Endodermal cell (in vitro differentiated cells): ENCODE results near the gene ADTRP. TPM values are rescaled to one million over a fixed set of nuclear protein-coding genes. Genes with fewer than 3 reads are reported as not detected.
"Not testable (repeated sequence)": the region's sequence is repeated elsewhere in the genome, so short reads cannot be mapped to it uniquely, and the experiment has no call there.

ENCODE experiments used
- DNase-seq: peaks from one replicate; pipeline ENCODE4 v3.0.0-alpha.2; 2017
- H3K27ac ChIP-seq: 2 replicates; pipeline ENCODE4 v1.5.1; 2013; ENCODE audit warnings: mild to moderate bottlenecking, low read depth, low read length, moderate library complexity
- H3K27me3 ChIP-seq: 2 replicates; pipeline ENCODE4 v1.6.1; 2013; ENCODE audit warnings: mild to moderate bottlenecking, low read length, moderate library complexity; ENCODE audit not compliant: insufficient read depth, control insufficient read depth, poor library complexity, severe bottlenecking
- H3K36me3 ChIP-seq: 2 replicates; pipeline ENCODE4 v1.7.0; 2013; ENCODE audit warnings: mild to moderate bottlenecking, low read length, moderate library complexity; ENCODE audit not compliant: control insufficient read depth, insufficient read depth
- H3K4me1 ChIP-seq: one replicate; pipeline ENCODE4 v1.7.0; 2013; ENCODE audit warnings: low read length; ENCODE audit not compliant: control insufficient read depth, insufficient read depth
- H3K4me3 ChIP-seq: 2 replicates; pipeline ENCODE4 v1.5.1; 2013; ENCODE audit warnings: mild to moderate bottlenecking, low read length, moderate library complexity
- H3K9ac ChIP-seq: 2 replicates; pipeline ENCODE4 v1.6.1; 2013; ENCODE audit warnings: mild to moderate bottlenecking, low read length, moderate library complexity; ENCODE audit not compliant: poor library complexity, severe bottlenecking; ENCODE audit errors: extremely low read depth
- H3K9me3 ChIP-seq: 2 replicates; pipeline ENCODE4 v1.6.1; 2013; ENCODE audit warnings: mild to moderate bottlenecking, low read length, moderate library complexity; ENCODE audit not compliant: control insufficient read depth
- H3K27ac Mint-ChIP-seq: 2 replicates; pipeline ENCODE4 v1.8.0; 2020; ENCODE audit warnings: mixed read lengths
- H3K27me3 Mint-ChIP-seq: 2 replicates; pipeline ENCODE4 v1.8.0; 2021; ENCODE audit warnings: mild to moderate bottlenecking, mixed read lengths; ENCODE audit not compliant: insufficient read depth
- H3K36me3 Mint-ChIP-seq: 2 replicates; pipeline ENCODE4 v1.8.0; 2020; ENCODE audit warnings: low read depth, mixed read lengths
- H3K4me1 Mint-ChIP-seq: 2 replicates; pipeline ENCODE4 v1.8.0; 2020; ENCODE audit warnings: mixed read lengths
- H3K4me3 Mint-ChIP-seq: 2 replicates; pipeline ENCODE4 v1.8.0; 2020; ENCODE audit warnings: mild to moderate bottlenecking, moderate library complexity, mixed read lengths
- H3K9me3 Mint-ChIP-seq: 2 replicates; pipeline ENCODE4 v1.8.0; 2020; ENCODE audit warnings: mild to moderate bottlenecking, mixed read lengths
- CTCF ChIP-seq: fragments of 200-600 bp; sonication (generic); conservative IDR thresholded peaks from 2 replicates; pipeline ENCODE4 v1.5.0; 2021; ENCODE audit warnings: antibody characterized with exemption, mild to moderate bottlenecking
- WGBS, 2 experiments: methylation state at CpG; one replicate each; pipeline versions ENCODE4 v1.1.5 to v1.1.7; 2013; ENCODE audit warnings: missing lambda C conversion rate in 2 of 2, mixed read lengths in 1 of 2; ENCODE audit not compliant: insufficient coverage in 1 of 2, insufficient read length in 1 of 2; 5-methylcytosine and 5-hydroxymethylcytosine counted together
- total RNA-seq, 2 donors: library from RNA; stranded (reverse); fragmentation: NEBNext Ultra II Directional in 1 of 2; extraction: Animal tissue kit (Norgen Biotek cat#: 25700) in 1 of 2; gene quantifications; 2 replicates in 1 of 2; 3 replicates in 1 of 2; pipeline ENCODE4 v1.2.1, GENCODE V29; 2021

ADTRP gene
- total RNA-seq, 2 donors from 2014 or later, result 0.20 to 0.29 TPM

GRCh38 chr6:11681357-11681756 lies 97.2 kb downstream of the ADTRP start:
- H3K9me3 Mint-ChIP-seq, result peaks cover 28% of the 10 kb centered on the region

GRCh38 chr6:11680479-11680878 lies 98.1 kb downstream of the ADTRP start:
- not testable (repeated sequence) for H3K27ac ChIP-seq, H3K4me1 Mint-ChIP-seq, H3K4me3 ChIP-seq, H3K9ac ChIP-seq, DNase-seq, H3K27me3 ChIP-seq, H3K27ac Mint-ChIP-seq, H3K4me3 Mint-ChIP-seq, H3K27me3 Mint-ChIP-seq, H3K36me3 ChIP-seq, H3K4me1 ChIP-seq, H3K36me3 Mint-ChIP-seq
- H3K9me3 Mint-ChIP-seq, result peaks cover 28% of the 10 kb centered on the region
- peaks cover 29% of the 10 kb centered on the region for H3K9me3 ChIP-seq
- WGBS, 2 experiments, result 71 to 87% methylated on average over 2 to 6 of the region's 7 CpGs

More at GRCh38 chr6:11681357-11681756, 97.2 kb downstream of the ADTRP start:
- H3K4me1 Mint-ChIP-seq, result no peaks in the 10 kb centered on the region
- TF ChIP-seq CTCF, result no peak
- no peak overlapping the region for H3K27ac Mint-ChIP-seq
- H3K9ac ChIP-seq, result no peak overlapping the region
- no peaks in the 10 kb centered on the region for H3K27me3 Mint-ChIP-seq
- no peak overlapping the region for H3K27ac ChIP-seq
- H3K9me3 ChIP-seq, result peaks cover 29% of the 10 kb centered on the region
- H3K27me3 ChIP-seq, result no peaks in the 10 kb centered on the region
- 96 to 100% methylated on average over 1 of the region's 1 CpG for WGBS, 2 experiments
- no peak overlapping the region for H3K4me3 Mint-ChIP-seq
- no peak overlapping the region for H3K4me3 ChIP-seq
- no peak for DNase-seq
- H3K36me3 ChIP-seq, result no peaks in the 10 kb centered on the region
- peaks cover 4% of the 10 kb centered on the region for H3K36me3 Mint-ChIP-seq
- no peaks in the 10 kb centered on the region for H3K4me1 ChIP-seq

GRCh38 chr6:11679099-11679498 lies 99.5 kb downstream of the ADTRP start:
- TF ChIP-seq CTCF, result no peak
- no peak overlapping the region for H3K27ac ChIP-seq
- no peaks in the 10 kb centered on the region for H3K27me3 ChIP-seq
- DNase-seq, result no peak
- Mint-ChIP-seq H3K27me3 (no peaks in the 10 kb centered on the region), H3K4me1 (no peaks in the 10 kb centered on the region), H3K9me3 (peaks cover 28% of the 10 kb centered on the region), H3K36me3 (peaks cover 4% of the 10 kb centered on the region), H3K4me3 (no peak overlapping the region), H3K27ac (no peak overlapping the region)
- no peak overlapping the region for H3K4me3 ChIP-seq
- 86 to 93% methylated on average over 1 to 2 of the region's 2 CpGs for WGBS, 2 experiments
- no peak overlapping the region for H3K9ac ChIP-seq
- no peaks in the 10 kb centered on the region for H3K36me3 ChIP-seq
- peaks cover 29% of the 10 kb centered on the region for H3K9me3 ChIP-seq
- no peaks in the 10 kb centered on the region for H3K4me1 ChIP-seq

- Mint-ChIP-seq H3K9me3 (peaks cover 18% of the 10 kb centered on the region), H3K36me3 (peaks cover under 1% of the 10 kb centered on the region), H3K27ac (no peak overlapping the region), H3K4me1 (no peaks in the 10 kb centered on the region), H3K4me3 (no peak overlapping the region), H3K27me3 (no peaks in the 10 kb centered on the region)
- no peak overlapping the region for H3K4me3 ChIP-seq
- DNase-seq, result no peak
- WGBS, 2 experiments, result 92 to 100% methylated on average over 1 to 2 of the region's 2 CpGs
- H3K36me3 ChIP-seq, result no peaks in the 10 kb centered on the region
- H3K27ac ChIP-seq, result no peak overlapping the region
- H3K9ac ChIP-seq, result no peak overlapping the region
- no peaks in the 10 kb centered on the region for H3K4me1 ChIP-seq
- H3K27me3 ChIP-seq, result no peaks in the 10 kb centered on the region
- peaks cover 20% of the 10 kb centered on the region for H3K9me3 ChIP-seq
- TF ChIP-seq CTCF, result peak; percentile 57
Measured at GRCh38 chr6:11675601-11676000, 103.0 kb downstream of the ADTRP start.
